ENCODE results near the gene USB1. TPM values are rescaled to one million over a fixed set of nuclear protein-coding genes. Genes with fewer than 3 reads are reported as not detected.

The USB1 gene
- total and polyA plus RNA-seq, 7 experiments from 2014 or later = 26.8 to 50.8 (median 28.9) TPM

DNA sequence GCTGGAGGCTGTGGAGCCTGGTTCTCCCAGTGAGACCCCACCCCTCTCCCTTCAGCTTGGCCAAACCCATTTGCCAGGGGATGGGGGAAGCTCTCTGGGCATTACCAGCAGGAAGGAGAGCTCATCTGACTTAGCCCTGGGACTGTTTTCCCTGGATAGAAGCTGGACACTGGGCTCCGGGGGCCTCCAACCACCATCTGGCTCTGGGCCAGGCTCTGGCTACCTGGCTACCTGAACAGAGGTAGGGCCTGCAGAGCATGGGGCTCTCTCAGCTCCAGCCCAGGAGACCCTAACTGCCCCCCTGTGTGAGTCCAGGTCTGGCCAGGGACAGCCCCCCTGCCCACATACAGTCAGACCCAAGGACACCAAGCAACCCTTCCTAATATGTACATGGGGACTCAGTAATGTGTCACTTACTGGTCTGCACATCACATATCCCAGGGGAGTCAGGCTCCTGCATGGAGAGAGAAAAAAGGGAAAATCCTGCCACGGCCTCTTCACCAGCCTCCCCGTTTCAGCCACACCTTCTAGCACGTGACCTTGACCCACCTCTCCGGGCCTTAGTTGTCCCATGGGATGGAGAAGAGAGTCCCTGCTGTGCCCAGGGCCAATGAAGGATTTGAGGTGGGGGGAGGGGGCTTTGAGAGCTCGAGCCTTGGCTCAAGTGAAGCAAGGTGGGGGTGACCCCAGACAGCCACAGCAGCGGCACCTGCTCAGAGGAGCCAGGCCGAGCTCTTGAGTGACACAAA lies 44.1 kb upstream of the USB1 start:
- Histone ChIP-seq H3K27ac (ENCODE audit: low read depth, low read length) (no peak overlapping the region), H3K4me3 (ENCODE audit: low read length) (no peak overlapping the region), H3K27me3 (ENCODE audit: control insufficient read depth in 2 of 2, insufficient read depth in 2 of 2, low read length in 2 of 2) (no peaks in the 10 kb centered on the region), H3K4me1 (ENCODE audit: control insufficient read depth in 2 of 2, insufficient read depth in 2 of 2, low read length in 2 of 2) (no peaks in the 10 kb centered on the region), H3K36me3 (ENCODE audit: control insufficient read depth in 2 of 3, insufficient read depth in 3 of 3, low read length in 3 of 3) (no peaks in the 10 kb centered on the region), H3K9me3 (ENCODE audit: control insufficient read depth in 2 of 3, low read length in 3 of 3) (no peaks in the 10 kb centered on the region)
- ATAC-seq (no peak), DNase-seq (no peak)
- ChIA-PET POLR2A (no interaction called here), CTCF (no interaction called here)
- H3K9me3 Mint-ChIP-seq = no peaks in the 10 kb centered on the region
- H3K36me3 Mint-ChIP-seq = no peaks in the 10 kb centered on the region
- H3K4me1 Mint-ChIP-seq = peaks cover 0 to 2% (median 0%) of the 10 kb centered on the region in 7 donors
- intact Hi-C loops (cut with micrococcal nuclease) = no loop called here
- H3K4me3 Mint-ChIP-seq = no peak overlapping the region
- H3K27ac Mint-ChIP-seq = no peak overlapping the region
- peaks cover 0 to 8% (median 0%) of the 10 kb centered on the region in 5 donors for H3K27me3 Mint-ChIP-seq

DNA sequence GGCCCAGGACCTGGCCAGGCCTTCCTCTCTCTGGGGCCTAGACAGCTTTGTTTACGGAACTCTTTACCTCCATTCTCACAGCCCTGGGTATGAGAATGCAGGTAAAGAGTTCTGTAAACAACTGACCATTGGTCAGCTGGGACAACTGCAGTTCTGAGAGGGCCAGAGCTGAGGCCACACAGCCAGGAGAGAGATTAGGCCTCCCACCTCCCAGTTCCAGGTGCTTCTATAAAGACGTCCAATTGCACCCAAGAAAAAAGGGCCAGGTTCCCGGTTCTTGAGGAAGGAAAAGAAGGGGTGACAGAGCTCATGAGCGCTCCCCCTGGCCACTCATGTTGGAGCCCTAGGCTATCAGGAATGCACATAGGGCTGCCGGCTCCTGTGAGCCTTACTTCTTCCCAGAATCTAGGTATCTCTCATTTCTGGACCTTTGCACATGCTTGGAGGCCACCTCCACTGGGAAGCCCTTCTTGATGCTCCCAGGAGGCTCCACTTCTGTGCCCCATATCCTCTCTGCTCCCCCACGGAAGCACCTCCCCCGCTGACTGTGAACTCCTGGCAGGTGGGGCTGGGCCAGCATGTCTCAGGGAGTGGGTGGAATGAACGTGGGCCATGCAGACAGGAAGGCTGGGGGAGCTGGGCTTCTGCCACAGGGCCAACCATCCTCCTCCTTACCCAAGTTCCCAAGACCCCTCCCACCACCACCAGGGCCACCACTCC lies 43.4 kb upstream of the USB1 start:
- CTCF ChIA-PET = no interaction called here
- POLR2A ChIA-PET = no interaction called here
- no peaks in the 10 kb centered on the region for H3K36me3 Mint-ChIP-seq

DNA sequence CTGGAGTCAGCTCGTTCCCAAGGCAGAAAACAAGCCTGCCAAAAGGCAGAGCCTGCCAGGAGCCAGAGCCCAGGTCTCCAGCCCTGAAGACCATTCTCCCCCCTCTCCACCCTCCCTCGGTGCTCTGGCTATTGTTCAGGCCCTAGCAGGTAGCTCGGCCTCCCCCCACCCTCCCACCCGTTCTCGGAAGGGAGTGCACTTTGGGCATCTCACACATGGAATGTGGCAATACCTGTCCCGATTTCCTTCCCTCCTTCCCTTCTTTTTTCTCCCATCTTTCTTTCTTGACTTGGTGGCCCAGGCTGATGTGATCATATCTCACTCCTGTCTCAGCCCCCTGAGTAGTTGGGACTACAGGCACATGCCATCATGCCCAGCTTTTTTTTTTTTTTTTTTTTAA lies 42.7 kb upstream of the USB1 start:
- ChIA-PET CTCF (no interaction called here), POLR2A (no interaction called here)
- Mint-ChIP-seq H3K27ac (no peak overlapping the region), H3K27me3 (peaks cover 0 to 8% (median 0%) of the 10 kb centered on the region in 5 donors), H3K4me1 (no peaks in the 10 kb centered on the region), H3K36me3 (no peaks in the 10 kb centered on the region), H3K4me3 (no peak overlapping the region), H3K9me3 (no peaks in the 10 kb centered on the region)
- DNase-seq (no peak), ATAC-seq (no peak)
- no peaks in the 10 kb centered on the region for H3K27me3 ChIP-seq (ENCODE audit: control insufficient read depth in 2 of 2, insufficient read depth in 2 of 2, low read length in 2 of 2)
- no peak overlapping the region for H3K27ac ChIP-seq (ENCODE audit: low read depth, low read length)
- H3K9me3 ChIP-seq (ENCODE audit: control insufficient read depth in 2 of 3, low read length in 3 of 3) = no peaks in the 10 kb centered on the region
- H3K4me1 ChIP-seq (ENCODE audit: control insufficient read depth in 2 of 2, insufficient read depth in 2 of 2, low read length in 2 of 2) = no peaks in the 10 kb centered on the region
- H3K4me3 ChIP-seq (ENCODE audit: low read length) = no peak overlapping the region
- intact Hi-C loops (cut with micrococcal nuclease) = no loop called here
- no peaks in the 10 kb centered on the region for H3K36me3 ChIP-seq (ENCODE audit: control insufficient read depth in 2 of 3, insufficient read depth in 3 of 3, low read length in 3 of 3)

More for the DNA sequence above, 43.4 kb upstream of the USB1 start:
- Mint-ChIP-seq H3K27me3 (peaks cover 0 to 8% (median 0%) of the 10 kb centered on the region in 5 donors), H3K9me3 (no peaks in the 10 kb centered on the region), H3K4me1 (no peaks in the 10 kb centered on the region), H3K4me3 (no peak overlapping the region), H3K27ac (no peak overlapping the region)
- H3K27me3 ChIP-seq (ENCODE audit: control insufficient read depth in 2 of 2, insufficient read depth in 2 of 2, low read length in 2 of 2) = no peaks in the 10 kb centered on the region
- ATAC-seq = no peak
- no peak overlapping the region for H3K4me3 ChIP-seq (ENCODE audit: low read length)
- intact Hi-C loops (cut with micrococcal nuclease) = no loop called here
- H3K4me1 ChIP-seq (ENCODE audit: control insufficient read depth in 2 of 2, insufficient read depth in 2 of 2, low read length in 2 of 2) = no peaks in the 10 kb centered on the region
- DNase-seq = no peak
- H3K9me3 ChIP-seq (ENCODE audit: control insufficient read depth in 2 of 3, low read length in 3 of 3) = no peaks in the 10 kb centered on the region
- no peaks in the 10 kb centered on the region for H3K36me3 ChIP-seq (ENCODE audit: control insufficient read depth in 2 of 3, insufficient read depth in 3 of 3, low read length in 3 of 3)
- H3K27ac ChIP-seq (ENCODE audit: low read depth, low read length) = no peak overlapping the region

DNA sequence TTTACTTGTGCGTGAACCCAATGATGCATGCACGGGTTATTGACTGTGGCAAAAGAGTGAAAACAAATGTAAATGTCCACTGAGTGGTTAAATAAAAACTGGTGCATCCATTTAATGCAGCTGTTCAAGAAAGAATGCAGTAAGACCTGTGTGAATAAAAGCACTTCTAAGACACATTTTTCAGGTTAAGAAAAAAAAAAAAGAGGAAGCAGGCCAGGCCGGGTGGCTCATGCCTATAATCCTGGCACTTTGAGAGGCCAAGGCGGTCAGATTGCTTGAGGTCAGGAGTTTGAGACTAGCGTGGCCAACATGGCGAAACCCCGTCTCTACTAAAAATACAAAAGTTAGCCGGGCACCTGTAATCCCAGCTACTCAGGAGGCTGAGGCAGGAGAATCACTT lies 42.1 kb upstream of the USB1 start:
- no peaks in the 10 kb centered on the region for H3K36me3 Mint-ChIP-seq
- POLR2A ChIA-PET = no interaction called here
- peaks cover 0 to 8% (median 0%) of the 10 kb centered on the region in 5 donors for H3K27me3 Mint-ChIP-seq
- H3K36me3 ChIP-seq (ENCODE audit: control insufficient read depth in 2 of 3, insufficient read depth in 3 of 3, low read length in 3 of 3) = no peaks in the 10 kb centered on the region
- no peak overlapping the region for H3K4me3 Mint-ChIP-seq
- H3K27ac Mint-ChIP-seq = no peak overlapping the region
- no peak overlapping the region for H3K4me3 ChIP-seq (ENCODE audit: low read length)
- H3K27ac ChIP-seq (ENCODE audit: low read depth, low read length) = no peak overlapping the region
- CTCF ChIA-PET = no interaction called here
- no peaks in the 10 kb centered on the region for H3K9me3 ChIP-seq (ENCODE audit: control insufficient read depth in 2 of 3, low read length in 3 of 3)
- H3K9me3 Mint-ChIP-seq = no peaks in the 10 kb centered on the region
- H3K4me1 Mint-ChIP-seq = no peaks in the 10 kb centered on the region
- no peaks in the 10 kb centered on the region for H3K27me3 ChIP-seq (ENCODE audit: control insufficient read depth in 2 of 2, insufficient read depth in 2 of 2, low read length in 2 of 2)
- DNase-seq (no peak), ATAC-seq (no peak)
- intact Hi-C loops (cut with micrococcal nuclease) = no loop called here
- no peaks in the 10 kb centered on the region for H3K4me1 ChIP-seq (ENCODE audit: control insufficient read depth in 2 of 2, insufficient read depth in 2 of 2, low read length in 2 of 2)

DNA sequence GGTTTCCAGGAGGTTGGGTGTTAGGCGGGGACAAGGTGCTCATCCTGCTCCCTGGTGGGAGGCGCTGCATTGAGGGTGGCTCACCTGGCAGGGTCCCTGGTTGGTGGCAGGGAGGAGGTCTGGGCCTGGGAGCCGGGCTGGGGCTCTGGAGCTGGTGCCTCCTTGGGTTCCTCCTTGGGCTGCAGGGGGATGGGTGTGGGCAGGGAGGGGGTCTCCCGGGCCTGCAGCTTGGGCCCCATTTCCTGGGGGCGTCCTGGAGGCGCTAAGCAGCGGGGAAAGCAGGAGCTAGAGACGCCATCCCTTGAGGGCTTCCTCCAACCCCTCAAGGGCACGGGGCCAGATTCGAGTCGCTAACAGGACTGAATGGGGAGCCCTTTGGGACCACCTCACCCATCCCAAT lies 41.4 kb upstream of the USB1 start:
- ChIA-PET CTCF (no interaction called here), POLR2A (no interaction called here)
- Histone ChIP-seq H3K9me3 (ENCODE audit: control insufficient read depth in 2 of 3, low read length in 3 of 3) (no peaks in the 10 kb centered on the region), H3K36me3 (ENCODE audit: control insufficient read depth in 2 of 3, insufficient read depth in 3 of 3, low read length in 3 of 3) (no peaks in the 10 kb centered on the region), H3K27ac (ENCODE audit: low read depth, low read length) (no peak overlapping the region), H3K27me3 (ENCODE audit: control insufficient read depth in 2 of 2, insufficient read depth in 2 of 2, low read length in 2 of 2) (no peaks in the 10 kb centered on the region), H3K4me1 (ENCODE audit: control insufficient read depth in 2 of 2, insufficient read depth in 2 of 2, low read length in 2 of 2) (no peaks in the 10 kb centered on the region), H3K4me3 (ENCODE audit: low read length) (no peak overlapping the region)
- Mint-ChIP-seq H3K27ac (no peak overlapping the region), H3K4me1 (peaks cover 0 to under 1% (median 0%) of the 10 kb centered on the region in 7 donors), H3K36me3 (no peaks in the 10 kb centered on the region), H3K9me3 (no peaks in the 10 kb centered on the region), H3K4me3 (no peak overlapping the region), H3K27me3 (peaks cover 0 to 8% (median 0%) of the 10 kb centered on the region in 5 donors)
- ATAC-seq (no peak), DNase-seq (no peak)
- intact Hi-C loops (cut with micrococcal nuclease) = no loop called here

DNA sequence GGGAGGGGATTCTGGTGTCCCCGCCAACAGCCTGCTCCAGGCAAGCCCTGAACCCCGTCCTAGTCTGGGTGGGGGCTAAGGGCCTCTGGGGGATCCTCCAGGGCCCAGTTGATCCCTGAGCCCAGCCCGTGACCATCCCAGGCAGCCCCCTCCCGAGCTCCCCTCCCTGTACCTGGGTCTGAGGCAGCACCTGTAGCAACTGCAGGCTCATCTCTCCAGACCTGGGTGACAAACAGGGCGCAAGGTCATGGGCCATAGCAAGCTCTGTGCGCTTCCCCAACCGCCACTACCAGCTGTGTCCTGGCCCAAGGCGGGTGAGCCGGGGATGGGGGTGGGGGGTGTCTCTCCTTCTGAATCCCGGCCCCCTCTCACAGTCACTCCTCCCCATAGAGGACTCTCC lies 40.9 kb upstream of the USB1 start:
- H3K4me3 ChIP-seq (ENCODE audit: low read length) = no peak overlapping the region
- ChIA-PET CTCF (interaction anchor here (0.5 kb wide), 1 partner anchor 62 kb away, joined by 3 read pairs; no protein-coding TSS in a partner anchor), POLR2A (no interaction called here)
- ATAC-seq = no peak
- Mint-ChIP-seq H3K4me1 (peaks cover 0 to 2% (median 0%) of the 10 kb centered on the region in 7 donors), H3K27ac (no peak overlapping the region), H3K36me3 (no peaks in the 10 kb centered on the region), H3K27me3 (peaks cover 0 to 8% (median 0%) of the 10 kb centered on the region in 5 donors), H3K4me3 (no peak overlapping the region), H3K9me3 (no peaks in the 10 kb centered on the region)
- H3K27me3 ChIP-seq (ENCODE audit: control insufficient read depth in 2 of 2, insufficient read depth in 2 of 2, low read length in 2 of 2) = no peaks in the 10 kb centered on the region
- H3K36me3 ChIP-seq (ENCODE audit: control insufficient read depth in 2 of 3, insufficient read depth in 3 of 3, low read length in 3 of 3) = no peaks in the 10 kb centered on the region
- no peak overlapping the region for H3K27ac ChIP-seq (ENCODE audit: low read depth, low read length)
- no peaks in the 10 kb centered on the region for H3K9me3 ChIP-seq (ENCODE audit: control insufficient read depth in 2 of 3, low read length in 3 of 3)
- DNase-seq = no peak
- no peaks in the 10 kb centered on the region for H3K4me1 ChIP-seq (ENCODE audit: control insufficient read depth in 2 of 2, insufficient read depth in 2 of 2, low read length in 2 of 2)
- intact Hi-C loops (cut with micrococcal nuclease) = no loop called here

Measured in naive thymus-derived CD4-positive, alpha-beta T cell (primary cell).